NCI-H510A (cell line): ENCODE measurements around the gene UBA1.
"Not testable (repeated sequence)": the region's sequence is repeated elsewhere in the genome, so short reads cannot be mapped to it uniquely, and the experiment has no call there.

Source experiments
- DNase-seq: peaks from one replicate; lab custom pipeline; 2025; lab: John Stamatoyannopoulos, UW

Gene UBA1

GRCh38 chrX:47229427-47229826 lies 35.8 kb downstream of the UBA1 start:
- no peak for DNase-seq

- no peak for DNase-seq
Observed at GRCh38 chrX:47230136-47230868, 36.7 kb downstream of the UBA1 start.

GRCh38 chrX:47231167-47231566 lies 37.5 kb downstream of the UBA1 start:
- no peak for DNase-seq

GRCh38 chrX:47232197-47232802 lies 38.7 kb downstream of the UBA1 start:
- DNase-seq, result no peak

- peak; percentile 53 for DNase-seq
Observed at GRCh38 chrX:47232803-47233332, 39.2 kb downstream of the UBA1 start, which contains the start of gene USP11. USP11 (plus strand) TSS chrX:47233009; CDS start chrX:47233044, 35 bp downstream.

GRCh38 chrX:47233333-47234113 lies 39.9 kb downstream of the UBA1 start:
- peak; percentile 96 for DNase-seq

GRCh38 chrX:47234583-47234982 lies 41.0 kb downstream of the UBA1 start:
- DNase-seq, result no peak

GRCh38 chrX:47235691-47236103 lies 42.1 kb downstream of the UBA1 start:
- DNase-seq, result no peak

GRCh38 chrX:47239199-47239598 lies 45.6 kb downstream of the UBA1 start:
- DNase-seq, result no peak

GRCh38 chrX:47239898-47240545 lies 46.4 kb downstream of the UBA1 start:
- no peak for DNase-seq

- DNase-seq, result no peak
Observed at GRCh38 chrX:47240619-47241018, 47.0 kb downstream of the UBA1 start.

GRCh38 chrX:47241201-47242011 lies 47.8 kb downstream of the UBA1 start:
- DNase-seq, result no peak

GRCh38 chrX:47242321-47242720 lies 48.7 kb downstream of the UBA1 start:
- DNase-seq, result no peak

GRCh38 chrX:47243351-47243750 lies 49.7 kb downstream of the UBA1 start:
- no peak for DNase-seq

GRCh38 chrX:47244676-47245075 lies 51.0 kb downstream of the UBA1 start:
- DNase-seq, result no peak

- DNase-seq, result no peak
Observed at GRCh38 chrX:47245156-47245555, 51.5 kb downstream of the UBA1 start.

- no peak for DNase-seq
Observed at GRCh38 chrX:47247206-47247998, 53.8 kb downstream of the UBA1 start.

GRCh38 chrX:47247999-47248320 lies 54.3 kb downstream of the UBA1 start:
- no peak for DNase-seq

- DNase-seq, result no peak
Observed at GRCh38 chrX:47248576-47248975, 54.9 kb downstream of the UBA1 start.

GRCh38 chrX:47250017-47250347 lies 56.4 kb downstream of the UBA1 start:
- no peak for DNase-seq

- not testable (repeated sequence) for DNase-seq
Observed at GRCh38 chrX:47257620-47258019, 64.0 kb downstream of the UBA1 start.
